Measurements from ENCODE around the gene DCUN1D2.

DCUN1D2 gene

GRCh38 chr13:113407531-113408393 lies 82.7 kb downstream of the DCUN1D2 start:
- Histone ChIP-seq H3K4me3 (ENCODE audit: low read depth, low read length) (no peak overlapping the region), H3K9me3 (no peaks in the 10 kb centered on the region), H3K27me3 (no peaks in the 10 kb centered on the region; the same call in 1 of the 2 replicates), H3K4me1 (no peaks in the 10 kb centered on the region), H3K36me3 (no peaks in the 10 kb centered on the region)
- no peak for TF ChIP-seq CTCF (IDR thresholded peaks at IDR 0.05; ENCODE audit: low read depth, low read length)
- DNase-seq, result no peak

DNA sequence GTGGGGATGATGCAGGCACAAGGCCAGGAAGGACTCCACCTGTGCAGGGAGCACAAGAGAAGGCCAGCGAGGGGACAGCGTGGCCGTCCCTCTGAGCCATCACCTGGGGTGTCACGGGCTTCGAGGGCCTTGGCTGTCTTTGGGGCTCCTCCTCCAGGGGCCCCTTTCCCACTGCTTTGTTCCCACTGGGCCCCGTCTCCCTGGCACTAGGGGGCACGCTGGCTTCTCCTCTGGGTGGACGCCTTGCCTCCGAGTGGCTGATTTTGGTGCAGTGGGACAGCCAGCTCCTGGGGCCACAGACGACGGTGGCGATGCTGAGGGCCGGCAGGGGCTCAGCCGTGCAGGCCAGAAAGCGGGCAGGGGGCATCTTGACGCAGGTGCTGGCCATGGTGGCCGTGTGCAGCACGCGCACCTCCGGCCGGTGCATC lies 83.4 kb downstream of the DCUN1D2 start:
- DNase-seq, result no peak
- Histone ChIP-seq H3K36me3 (no peaks in the 10 kb centered on the region), H3K9me3 (no peaks in the 10 kb centered on the region), H3K4me3 (ENCODE audit: low read depth, low read length) (no peak overlapping the region), H3K4me1 (no peaks in the 10 kb centered on the region), H3K27me3 (no peaks in the 10 kb centered on the region; the same call in 1 of the 2 replicates)
- no peak for TF ChIP-seq CTCF (IDR thresholded peaks at IDR 0.05; ENCODE audit: low read depth, low read length)

DNA sequence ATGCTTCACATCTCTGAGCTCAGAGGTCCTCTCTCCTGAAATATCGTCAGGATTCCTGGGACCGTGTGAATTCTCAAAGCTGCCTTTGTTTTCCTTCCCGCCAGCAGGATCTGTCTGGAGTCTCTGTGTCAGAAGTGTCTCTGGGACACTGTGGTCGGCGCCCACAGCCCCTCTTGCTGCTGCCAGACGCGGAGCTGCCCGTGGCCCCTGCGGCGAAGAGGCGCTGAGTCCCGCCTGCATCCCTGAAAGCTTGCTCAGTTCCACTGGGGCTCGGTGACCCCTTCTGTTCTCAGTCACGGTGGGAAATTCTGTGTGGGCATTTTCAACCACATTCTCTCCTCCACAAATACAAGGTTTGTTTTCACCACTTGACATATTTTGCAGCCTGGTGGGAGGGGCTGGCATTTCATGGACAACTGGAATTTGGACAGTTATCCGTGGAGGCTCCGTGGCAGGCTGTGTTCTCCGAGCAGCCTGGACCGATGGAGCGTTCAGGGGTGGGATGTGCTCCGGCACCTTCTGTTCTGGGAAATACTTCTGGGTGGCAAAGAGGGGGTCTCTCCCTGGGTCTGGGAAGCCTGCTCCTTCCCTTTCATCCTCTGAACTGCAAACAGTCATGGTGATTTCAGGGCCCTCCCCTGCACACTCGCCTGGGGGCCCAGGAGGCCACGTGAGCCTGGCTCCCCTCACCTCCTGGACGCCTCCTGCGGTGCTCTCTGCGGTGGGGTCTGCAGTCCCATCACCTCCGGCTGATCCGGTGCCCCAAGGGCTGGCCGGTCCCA lies 84.0 kb downstream of the DCUN1D2 start:
- Histone ChIP-seq H3K4me3 (ENCODE audit: low read depth, low read length) (no peak overlapping the region), H3K9me3 (no peaks in the 10 kb centered on the region), H3K36me3 (no peaks in the 10 kb centered on the region), H3K4me1 (no peaks in the 10 kb centered on the region), H3K27me3 (no peaks in the 10 kb centered on the region; the same call in 1 of the 2 replicates)
- TF ChIP-seq CTCF (IDR thresholded peaks at IDR 0.05; ENCODE audit: low read depth, low read length), result no peak
- DNase-seq, result no peak

Data from BE2C (cell line).